Measurements from ENCODE around the gene NPAS2.

The NPAS2 gene

GRCh38 chr2:100894796-100895156, 74.8 kb downstream of the NPAS2 start:
- Histone ChIP-seq H3K4me3 (no peak overlapping the region), H3K27ac (no peak overlapping the region)
- no peak for TF ChIP-seq CTCF (IDR thresholded peaks at IDR 0.05)
- DNase-seq (ENCODE audit: low spot score): no peak

- H3K4me3 ChIP-seq: no peak overlapping the region
- TF ChIP-seq CTCF (IDR thresholded peaks at IDR 0.05): no peak
- H3K27ac ChIP-seq: no peak overlapping the region
- DNase-seq (ENCODE audit: low spot score): no peak
These were observed 75.5 kb downstream of the NPAS2 start for GRCh38 chr2:100895402-100895801.

- DNase-seq (ENCODE audit: low spot score): no peak
- no peak for TF ChIP-seq CTCF (IDR thresholded peaks at IDR 0.05)
- no peak overlapping the region for H3K4me3 ChIP-seq
- H3K27ac ChIP-seq: no peak overlapping the region
These were observed 76.2 kb downstream of the NPAS2 start for GRCh38 chr2:100895934-100896685.

GRCh38 chr2:100898035-100898665, 78.2 kb downstream of the NPAS2 start:
- no peak for TF ChIP-seq CTCF (IDR thresholded peaks at IDR 0.05)
- no peak for DNase-seq (ENCODE audit: low spot score)
- Histone ChIP-seq H3K27ac (no peak overlapping the region), H3K4me3 (no peak overlapping the region)

GRCh38 chr2:100900156-100900795, 80.3 kb downstream of the NPAS2 start:
- TF ChIP-seq CTCF (IDR thresholded peaks at IDR 0.05): no peak
- Histone ChIP-seq H3K4me3 (no peak overlapping the region), H3K27ac (no peak overlapping the region)
- DNase-seq (ENCODE audit: low spot score): no peak

- no peak for TF ChIP-seq CTCF (IDR thresholded peaks at IDR 0.05)
- peak overlapping the region in 1 of 2 donors; percentile 56 for H3K27ac ChIP-seq
- no peak overlapping the region for H3K4me3 ChIP-seq
- DNase-seq (ENCODE audit: low spot score): no peak
These were observed 83.0 kb downstream of the NPAS2 start for GRCh38 chr2:100902817-100903405.
